ENCODE data around the gene IPO4.

IPO4 gene

DNA sequence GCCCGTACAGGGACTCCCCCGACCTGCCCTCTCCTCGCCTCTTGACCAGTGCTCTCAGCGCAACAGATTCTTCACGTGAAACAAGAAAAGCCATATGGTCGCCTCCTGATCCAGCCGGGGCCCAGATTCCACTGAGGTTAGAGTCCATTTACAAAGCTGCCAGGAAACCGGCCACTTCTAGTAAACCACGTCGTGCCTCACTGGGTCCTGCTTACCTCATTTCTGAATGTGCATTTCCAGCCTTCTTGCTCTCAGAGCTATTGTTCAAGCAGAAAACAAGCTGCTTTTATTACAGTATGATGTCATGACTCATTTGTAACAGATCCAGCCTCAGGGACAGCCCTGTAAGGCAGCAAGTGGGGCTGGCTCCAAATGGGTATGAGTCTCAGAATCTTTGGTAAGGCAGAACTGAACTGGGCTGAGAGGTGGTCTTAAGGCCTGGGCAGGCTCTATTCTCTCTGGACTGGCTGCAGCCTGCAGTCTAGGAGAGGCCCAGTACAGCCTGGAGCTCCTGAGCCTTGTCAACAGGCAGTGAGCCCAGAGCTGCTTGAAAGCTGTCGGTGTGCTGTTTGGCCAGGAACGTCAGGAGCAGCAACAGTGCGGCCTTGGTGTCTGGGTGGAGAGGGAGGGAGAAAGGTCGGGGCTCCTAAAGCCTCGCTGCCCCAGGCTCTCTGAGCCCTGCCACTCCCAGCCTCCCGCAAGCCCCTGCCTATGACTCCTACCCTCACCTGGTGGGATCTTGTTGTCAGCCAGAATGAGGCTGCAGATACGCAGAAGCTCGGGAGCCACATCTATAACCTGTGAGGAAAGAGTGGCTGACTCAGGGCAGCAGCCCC lies 8.4 kb downstream of the IPO4 start:
- H3K27ac ChIP-seq, result no peak overlapping the region
- TF ChIP-seq ZFX (IDR thresholded peaks at IDR 0.05; ENCODE audit: borderline replicate concordance), result no peak
- TF ChIP-seq, protein P1, sequence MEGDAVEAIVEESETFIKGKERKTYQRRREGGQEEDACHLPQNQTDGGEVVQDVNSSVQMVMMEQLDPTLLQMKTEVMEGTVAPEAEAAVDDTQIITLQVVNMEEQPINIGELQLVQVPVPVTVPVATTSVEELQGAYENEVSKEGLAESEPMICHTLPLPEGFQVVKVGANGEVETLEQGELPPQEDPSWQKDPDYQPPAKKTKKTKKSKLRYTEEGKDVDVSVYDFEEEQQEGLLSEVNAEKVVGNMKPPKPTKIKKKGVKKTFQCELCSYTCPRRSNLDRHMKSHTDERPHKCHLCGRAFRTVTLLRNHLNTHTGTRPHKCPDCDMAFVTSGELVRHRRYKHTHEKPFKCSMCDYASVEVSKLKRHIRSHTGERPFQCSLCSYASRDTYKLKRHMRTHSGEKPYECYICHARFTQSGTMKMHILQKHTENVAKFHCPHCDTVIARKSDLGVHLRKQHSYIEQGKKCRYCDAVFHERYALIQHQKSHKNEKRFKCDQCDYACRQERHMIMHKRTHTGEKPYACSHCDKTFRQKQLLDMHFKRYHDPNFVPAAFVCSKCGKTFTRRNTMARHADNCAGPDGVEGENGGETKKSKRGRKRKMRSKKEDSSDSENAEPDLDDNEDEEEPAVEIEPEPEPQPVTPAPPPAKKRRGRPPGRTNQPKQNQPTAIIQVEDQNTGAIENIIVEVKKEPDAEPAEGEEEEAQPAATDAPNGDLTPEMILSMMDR (IDR thresholded peaks at IDR 0.05), result no peak

DNA sequence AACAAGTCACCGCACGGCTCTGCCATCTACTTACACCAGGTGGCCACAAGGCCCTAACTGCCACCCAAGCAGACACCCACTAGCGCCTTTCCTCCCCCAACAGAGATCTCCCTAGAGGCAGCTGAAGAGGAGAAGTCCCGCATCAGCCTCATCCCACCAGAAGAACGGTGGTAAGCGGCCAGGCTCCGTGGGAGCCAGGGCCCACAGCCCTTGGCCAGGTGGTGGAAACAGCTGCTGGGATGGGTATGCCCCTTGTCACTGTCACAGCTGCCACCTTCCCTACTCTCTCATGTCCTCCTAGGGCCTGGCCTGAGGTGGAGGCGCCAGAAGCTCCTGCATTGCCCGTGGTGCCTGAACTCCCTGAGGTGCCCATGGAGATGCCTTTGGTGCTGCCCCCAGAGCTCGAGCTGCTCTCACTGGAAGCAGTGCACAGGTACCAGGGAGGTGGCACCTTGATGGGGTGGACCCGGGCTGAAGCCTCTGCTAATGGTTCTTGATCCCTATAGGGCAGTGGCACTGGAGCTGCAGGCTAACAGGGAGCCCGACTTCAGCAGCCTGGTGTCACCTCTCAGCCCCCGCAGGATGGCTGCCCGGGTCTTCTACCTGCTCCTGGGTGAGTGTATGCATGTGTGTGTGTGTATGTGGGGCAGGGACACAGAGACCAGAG lies 9.2 kb downstream of the IPO4 start:
- H3K27ac ChIP-seq, result no peak overlapping the region
- TF ChIP-seq, protein P1 (IDR thresholded peaks at IDR 0.05), result no peak
- TF ChIP-seq ZFX (IDR thresholded peaks at IDR 0.05; ENCODE audit: borderline replicate concordance), result no peak

DNA sequence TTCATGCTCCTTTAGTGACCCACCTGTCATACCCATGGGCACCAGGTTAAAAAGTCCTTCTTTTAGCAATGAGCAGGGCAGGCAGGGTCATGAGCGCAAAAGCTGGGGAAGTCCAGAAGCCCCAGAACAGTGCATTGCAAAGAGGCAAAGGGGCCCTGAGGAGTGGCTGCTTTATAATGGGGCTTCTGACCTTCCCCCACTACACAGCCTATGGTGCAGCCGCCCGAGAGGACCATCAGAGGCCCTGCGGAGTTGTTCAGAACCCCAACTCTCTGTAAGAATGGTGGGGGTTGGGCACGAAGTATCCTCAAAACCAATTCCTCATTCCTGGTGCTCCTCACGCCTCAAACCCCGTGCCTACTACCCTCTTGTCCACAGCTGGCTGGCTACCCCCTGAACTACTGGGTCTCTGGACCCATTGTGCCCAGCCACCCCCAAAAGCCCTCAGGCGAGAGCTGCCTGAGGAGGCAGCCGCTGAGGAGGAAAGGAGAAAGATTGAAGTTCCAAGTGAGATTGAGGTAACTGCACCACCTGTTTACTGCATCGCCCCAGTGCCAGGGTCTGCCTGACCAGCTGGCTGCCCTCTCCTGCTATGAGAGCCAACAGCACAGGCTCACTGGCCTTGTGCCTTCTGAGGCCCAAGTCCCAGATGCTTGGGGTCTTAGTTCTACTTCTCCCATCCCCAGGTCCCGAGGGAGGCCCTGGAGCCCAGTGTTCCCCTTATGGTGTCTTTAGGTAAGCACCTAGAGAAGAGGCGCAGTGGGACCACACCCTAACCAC lies 10.0 kb downstream of the IPO4 start:
- H3K27ac ChIP-seq, result no peak overlapping the region
- TF ChIP-seq, protein P1 (IDR thresholded peaks at IDR 0.05), result no peak
- TF ChIP-seq ZFX (IDR thresholded peaks at IDR 0.05; ENCODE audit: borderline replicate concordance), result no peak

DNA sequence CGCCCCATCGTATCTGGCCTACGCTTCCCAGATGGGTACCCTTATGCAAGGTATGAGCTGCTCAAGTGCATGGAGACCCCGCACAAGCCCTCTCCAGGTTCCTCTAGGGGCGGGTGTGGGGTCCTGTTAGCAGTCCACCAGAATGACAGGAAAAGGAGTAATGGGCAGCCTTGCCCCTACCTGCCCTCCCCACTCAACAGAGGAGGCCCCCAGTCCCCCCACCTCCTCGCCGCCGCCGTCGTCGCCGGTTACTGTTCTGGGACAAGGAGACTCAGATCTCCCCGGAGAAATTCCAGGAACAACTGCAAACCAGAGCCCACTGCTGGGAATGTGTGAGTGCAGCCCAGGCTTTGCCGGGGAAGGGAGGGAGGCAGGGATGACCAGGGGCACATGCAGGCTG lies 10.7 kb downstream of the IPO4 start:
- H3K27ac ChIP-seq, result no peak overlapping the region
- no peak for TF ChIP-seq ZFX (IDR thresholded peaks at IDR 0.05; ENCODE audit: borderline replicate concordance)
- TF ChIP-seq, protein P1 (IDR thresholded peaks at IDR 0.05), result no peak

DNA sequence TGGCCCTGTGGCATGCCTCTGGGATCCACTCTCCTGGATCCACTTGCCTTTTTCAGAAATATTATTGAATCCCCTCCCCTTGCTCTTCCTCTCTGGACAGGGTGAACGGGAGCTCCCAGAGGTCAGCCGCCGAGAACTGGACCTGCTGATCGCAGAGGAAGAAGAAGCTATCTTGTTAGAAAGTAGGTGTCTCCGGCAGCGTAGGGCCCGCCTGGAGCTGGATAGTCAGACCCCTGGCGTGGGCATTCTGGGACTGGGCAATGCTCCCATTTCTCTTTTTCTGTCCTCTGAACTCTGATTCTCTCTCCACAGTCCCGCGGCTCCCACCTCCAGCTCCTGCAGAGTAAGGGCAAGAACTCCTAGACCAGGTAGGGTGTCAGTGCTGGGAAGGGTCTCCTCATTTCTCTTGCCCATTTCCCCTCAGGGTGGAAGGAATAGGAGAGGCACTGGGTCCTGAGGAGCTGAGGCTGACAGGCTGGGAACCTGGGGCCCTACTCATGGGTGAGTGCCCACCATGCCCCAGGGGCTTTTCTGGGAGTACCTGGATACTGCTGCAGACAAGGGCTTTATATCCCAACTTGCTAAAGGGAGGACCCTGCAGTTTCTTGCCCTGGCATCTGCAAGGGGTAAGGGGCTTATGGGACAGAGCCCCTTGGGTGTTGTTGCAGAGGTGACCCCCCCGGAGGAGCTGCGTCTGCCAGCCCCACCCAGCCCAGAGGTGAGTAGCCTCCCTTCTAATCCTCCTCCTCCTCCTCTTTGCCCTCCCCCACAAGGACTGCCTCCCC lies 11.4 kb downstream of the IPO4 start:
- H3K27ac ChIP-seq, result no peak overlapping the region
- TF ChIP-seq, protein P1 (IDR thresholded peaks at IDR 0.05), result no peak
- TF ChIP-seq ZFX (IDR thresholded peaks at IDR 0.05; ENCODE audit: borderline replicate concordance), result no peak

DNA sequence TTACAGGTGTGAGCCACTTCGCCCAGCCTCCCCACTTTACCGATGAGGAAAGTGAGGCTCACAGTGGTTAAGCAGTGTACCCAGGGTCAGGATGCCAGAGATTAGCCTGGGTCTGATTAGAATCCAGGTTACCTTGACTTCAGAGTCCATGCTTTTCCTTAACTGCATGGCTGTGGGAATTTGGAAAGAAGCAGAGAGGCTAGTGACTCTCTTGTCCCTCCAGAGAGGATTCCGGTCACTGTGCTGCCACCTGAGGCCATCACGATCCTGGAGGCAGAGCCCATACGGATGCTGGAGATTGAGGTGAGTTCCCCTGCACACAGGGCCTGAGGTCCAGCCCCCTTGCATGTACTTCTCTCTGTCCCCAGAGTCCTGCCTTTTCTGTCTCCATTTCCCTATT lies 12.0 kb downstream of the IPO4 start:
- H3K27ac ChIP-seq, result no peak overlapping the region
- TF ChIP-seq, protein P1 (IDR thresholded peaks at IDR 0.05), result no peak
- TF ChIP-seq ZFX (IDR thresholded peaks at IDR 0.05; ENCODE audit: borderline replicate concordance), result no peak

Data from 22Rv1 (cell line).